HT1080 (cell line): ENCODE results near the gene ADAMTS6. TPM values are rescaled to one million over a fixed set of nuclear protein-coding genes. Genes with fewer than 3 reads are reported as not detected.
A peak's percentile ranks its signal among the peaks of the same experiment; 100 is the strongest.

ENCODE experiments used
- DNase-seq: peaks from one replicate; pipeline ENCODE4 v3.0.0-alpha.2; 2015; ENCODE audit warnings: low read depth
- total RNA-seq: library from RNA; depleted of rRNA; stranded (reverse); fragments of >200 nt; shearing (Covaris generic); gene quantifications from 2 replicates; pipeline ENCODE4 v1.2.3, GENCODE V29; 2014

The ADAMTS6 gene
- total RNA-seq, 1 experiment from 2014 or later, result 30.1 TPM

DNA sequence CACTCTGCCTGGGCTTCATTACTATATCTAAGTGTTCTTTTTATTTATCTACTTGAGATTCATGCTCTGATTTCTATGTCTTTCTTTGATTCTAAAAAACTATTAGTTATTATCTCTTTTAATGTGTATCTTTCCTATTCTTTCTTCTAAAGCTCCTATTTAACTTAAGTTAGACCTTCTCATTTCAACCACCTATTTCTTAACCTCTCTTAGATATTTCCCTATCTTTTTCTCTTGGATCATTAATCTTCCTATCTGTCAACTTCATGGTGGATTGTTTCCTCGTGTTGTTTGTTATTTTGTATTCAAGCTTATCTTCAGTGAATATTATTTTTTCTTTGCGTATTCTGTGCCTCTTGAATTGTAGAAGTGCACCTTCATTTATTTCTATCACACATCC lies 202.1 kb downstream of the ADAMTS6 start:
- DNase-seq, result no peak

- DNase-seq, result no peak
Measured at GRCh38 chr5:65276178-65276890, 205.4 kb downstream of the ADAMTS6 start.

DNA sequence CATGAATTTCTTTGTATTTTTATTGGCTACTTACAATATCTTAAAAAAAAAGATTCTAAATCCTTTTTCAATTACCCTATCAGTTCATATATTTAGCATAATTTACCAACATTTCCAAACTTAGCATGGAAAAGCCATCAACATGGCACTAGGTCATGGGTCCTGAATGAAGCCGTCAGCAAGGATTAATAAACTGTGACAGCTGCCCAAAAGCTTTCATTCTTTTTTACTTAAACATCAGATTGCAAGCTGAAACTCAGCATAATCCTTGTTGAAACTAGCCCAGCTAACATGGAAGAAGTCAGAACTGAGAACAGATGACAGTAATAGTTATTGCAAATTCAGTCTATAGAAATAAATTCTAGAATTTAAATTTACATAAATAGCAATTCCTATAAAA lies 209.8 kb downstream of the ADAMTS6 start:
- no peak for DNase-seq

- no peak for DNase-seq
Measured at GRCh38 chr5:65268525-65268924, 213.2 kb downstream of the ADAMTS6 start.

- DNase-seq, result no peak
Measured at GRCh38 chr5:65264420-65264819, 217.3 kb downstream of the ADAMTS6 start.

DNA sequence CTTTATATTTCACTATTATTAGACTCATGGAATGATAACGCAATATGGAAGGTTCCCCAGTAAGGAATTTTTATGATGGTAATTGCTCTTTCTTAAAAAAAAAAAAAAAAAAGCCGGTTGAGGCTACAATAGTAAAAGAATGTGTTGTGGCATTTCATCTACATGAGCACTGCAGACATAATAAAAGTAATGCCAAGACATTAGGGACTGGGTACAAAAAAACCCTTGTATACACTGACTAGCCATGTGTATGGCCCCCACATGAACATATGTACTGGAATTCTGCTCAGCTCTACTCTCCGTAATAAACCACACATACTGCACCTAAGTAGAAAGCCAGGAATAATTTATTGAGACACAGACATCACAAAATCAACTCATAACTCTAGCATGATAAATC lies 218.4 kb downstream of the ADAMTS6 start:
- DNase-seq, result no peak

DNA sequence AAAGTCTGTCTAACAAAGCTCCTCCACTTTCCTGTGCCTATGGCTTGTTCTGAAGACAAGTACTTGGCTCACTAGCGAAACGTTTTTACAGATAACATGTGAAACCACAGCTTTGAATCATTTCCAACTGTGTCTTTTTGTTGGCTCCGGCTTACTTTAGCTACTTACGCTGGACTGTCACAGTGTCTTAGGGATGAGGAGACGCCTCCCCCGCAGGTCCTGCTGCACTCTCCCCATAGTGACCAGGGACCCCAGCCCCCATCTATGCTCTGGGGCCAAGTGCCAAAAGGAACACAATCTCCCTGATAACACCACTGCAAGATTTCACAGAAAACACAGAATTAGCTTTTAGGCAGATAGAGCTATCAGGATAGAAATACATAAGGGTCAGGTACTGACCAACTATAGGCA lies 219.1 kb downstream of the ADAMTS6 start:
- peak; percentile 32 for DNase-seq

DNA sequence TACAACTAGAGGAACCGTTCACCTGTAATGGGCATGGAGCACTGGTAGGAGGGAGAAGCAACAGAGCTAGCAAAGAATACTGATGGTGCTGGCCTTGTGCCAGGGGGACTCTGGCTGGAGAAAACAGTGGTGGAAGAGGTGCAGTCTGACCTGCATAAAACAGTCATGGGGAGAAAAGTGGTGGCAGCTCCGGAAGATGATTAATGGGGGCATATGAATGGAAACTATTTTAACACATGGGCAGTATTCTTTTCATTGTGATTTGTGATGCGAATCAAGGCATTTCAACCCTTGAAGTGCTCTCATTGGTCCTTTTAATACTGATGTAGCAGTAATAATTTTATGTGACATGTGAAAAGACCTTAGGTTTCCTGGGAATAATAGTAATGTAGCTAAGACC lies 219.6 kb downstream of the ADAMTS6 start:
- peak; percentile 2 for DNase-seq

DNA sequence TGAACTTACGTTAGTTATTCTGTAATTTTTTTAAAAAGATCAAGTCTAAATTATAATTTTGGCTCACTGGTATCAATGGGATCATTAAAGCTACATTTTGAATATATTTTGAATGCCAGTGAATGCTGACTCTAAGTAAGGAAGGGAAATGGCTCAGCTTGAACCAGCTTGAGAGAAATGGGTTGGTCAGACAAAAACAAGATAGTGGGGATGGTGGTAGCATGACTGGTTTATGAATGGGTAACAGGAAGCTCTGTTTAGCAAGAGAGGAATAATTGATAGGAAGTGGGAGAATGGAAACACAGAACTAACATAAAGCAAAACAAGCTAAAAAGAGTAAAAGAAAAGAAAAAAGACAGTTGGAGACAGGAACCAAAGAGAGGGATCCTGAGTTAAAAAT lies 220.2 kb downstream of the ADAMTS6 start:
- DNase-seq, result peak; percentile 6

GRCh38 chr5:65255294-65255693 lies 226.4 kb downstream of the ADAMTS6 start:
- no peak for DNase-seq

DNA sequence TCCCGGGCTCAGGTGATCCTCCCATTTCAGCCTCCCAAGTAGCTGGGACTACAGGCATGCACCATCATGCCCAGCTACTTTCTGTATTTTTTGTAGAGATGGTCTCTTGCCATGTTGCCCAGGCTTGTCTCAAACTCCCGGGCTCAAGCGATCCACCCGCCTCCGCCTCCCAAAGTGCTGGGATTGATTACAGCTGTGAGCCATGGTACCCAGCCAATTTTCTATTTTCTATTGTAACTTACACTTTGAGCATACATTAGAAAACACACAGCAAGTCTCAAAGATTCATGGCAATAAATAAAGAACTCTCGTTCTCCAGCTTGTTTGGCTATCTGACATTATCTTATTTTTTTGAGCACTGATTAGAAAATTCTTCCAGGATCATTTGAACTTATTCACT lies 228.7 kb downstream of the ADAMTS6 start:
- no peak for DNase-seq

- DNase-seq, result no peak
Measured at GRCh38 chr5:65248896-65249295, 232.8 kb downstream of the ADAMTS6 start.

DNA sequence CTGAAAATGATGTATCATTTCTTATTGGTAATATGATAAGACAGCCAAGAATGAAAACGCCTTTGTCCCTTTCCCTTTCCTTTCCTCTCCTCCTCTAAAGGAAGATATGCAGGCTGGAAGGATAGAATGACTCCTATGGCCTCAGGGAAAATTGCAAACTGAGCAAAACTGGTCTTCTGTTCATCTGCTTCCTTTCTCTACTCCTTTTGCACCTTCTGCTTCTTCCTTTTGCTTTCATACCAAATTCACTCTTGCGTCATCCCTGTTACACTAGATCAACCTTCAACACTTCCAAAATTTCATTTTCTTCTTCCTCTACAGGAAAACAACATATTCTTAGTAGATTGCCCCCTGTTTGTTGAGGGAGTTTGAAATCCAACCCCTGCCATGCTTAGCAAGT lies 234.1 kb downstream of the ADAMTS6 start:
- no peak for DNase-seq

DNA sequence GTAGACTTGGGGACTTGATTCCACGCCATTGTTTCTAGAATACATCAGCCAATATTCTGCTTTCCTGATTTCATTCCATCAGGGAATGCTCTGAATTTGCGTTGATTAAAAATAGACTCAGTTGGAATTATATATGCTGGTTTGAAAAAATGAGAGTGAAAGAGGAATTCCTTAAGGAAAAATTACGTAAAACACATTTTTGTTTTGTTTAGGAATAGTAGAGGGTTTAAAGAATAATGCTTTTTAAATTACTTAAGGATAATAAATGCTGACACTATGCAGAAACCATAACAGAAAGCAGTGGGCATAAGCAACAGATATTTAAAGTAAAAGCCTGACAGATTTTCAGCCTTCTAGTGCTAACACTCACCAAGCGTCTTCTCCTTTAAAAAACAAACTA lies 235.0 kb downstream of the ADAMTS6 start:
- no peak for DNase-seq

GRCh38 chr5:65244031-65244430 lies 237.7 kb downstream of the ADAMTS6 start:
- DNase-seq, result no peak

DNA sequence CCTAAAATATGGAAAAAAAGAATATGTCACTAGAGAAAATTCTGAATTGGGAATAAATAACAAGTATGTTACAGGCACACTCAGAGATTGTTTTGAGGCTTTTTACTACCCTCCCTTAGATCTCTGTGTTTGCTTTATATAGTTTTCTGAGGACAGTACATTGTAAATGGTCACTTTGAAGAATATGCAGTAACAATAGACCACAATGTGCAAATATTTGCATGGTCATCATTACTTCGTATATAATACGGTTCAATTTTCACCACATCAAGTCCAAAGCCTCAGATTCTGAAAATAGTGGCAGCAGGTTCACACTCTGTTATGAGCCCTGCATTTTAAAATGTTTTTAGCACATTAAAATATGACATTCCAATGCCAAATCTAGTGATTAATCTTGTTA lies 238.6 kb downstream of the ADAMTS6 start:
- no peak for DNase-seq

GRCh38 chr5:65229841-65230240 lies 251.9 kb downstream of the ADAMTS6 start:
- DNase-seq, result no peak

DNA sequence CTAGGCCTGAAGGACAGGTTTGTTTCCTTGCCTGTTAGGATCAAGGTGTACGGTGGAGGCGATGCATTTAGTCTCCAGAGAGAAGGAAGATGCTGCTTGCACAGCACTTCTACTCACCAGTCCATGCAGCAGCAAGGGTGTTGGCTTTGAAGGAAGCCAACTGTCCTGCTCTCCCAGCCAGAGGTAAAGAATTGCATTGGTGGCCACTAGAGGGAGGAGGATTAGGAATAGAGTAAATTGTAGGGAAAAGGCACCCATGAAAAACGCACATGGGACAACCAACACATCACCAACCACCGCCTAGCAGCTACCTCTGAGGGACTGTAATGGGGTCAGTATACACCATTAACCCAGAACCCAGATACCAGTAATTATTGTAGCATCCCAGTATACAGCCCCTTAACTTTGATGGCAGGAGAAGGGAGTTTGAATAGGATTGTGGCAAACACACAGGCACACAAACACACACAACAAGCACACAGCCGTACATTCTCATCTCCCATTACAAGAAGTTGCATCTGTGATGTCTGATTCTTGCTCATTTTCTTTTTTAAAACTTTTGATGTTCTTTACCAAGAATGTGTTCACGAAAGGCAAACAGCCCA lies 267.7 kb downstream of the ADAMTS6 start:
- DNase-seq, result peak; percentile 40

GRCh38 chr5:65209341-65209740 lies 272.4 kb downstream of the ADAMTS6 start:
- peak; percentile 95 for DNase-seq

DNA sequence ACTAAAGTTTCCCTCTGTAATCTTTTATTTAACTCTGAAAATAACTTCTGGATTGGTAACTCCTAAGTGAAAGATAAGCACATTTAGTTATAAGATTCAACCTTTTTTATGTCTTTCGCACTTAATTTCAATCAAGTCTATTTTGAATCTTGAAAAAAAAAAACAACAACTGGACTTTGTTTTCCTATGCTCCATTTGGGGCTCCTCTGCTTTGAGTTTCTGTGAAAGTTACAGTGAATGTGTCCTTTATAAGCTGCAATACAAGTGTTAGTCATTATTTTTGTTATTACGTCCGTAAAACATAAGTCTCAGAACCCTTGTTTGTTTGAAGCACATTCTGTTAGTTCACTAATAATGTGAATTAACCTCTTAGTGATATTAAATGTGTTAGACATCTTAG lies 276.8 kb downstream of the ADAMTS6 start:
- DNase-seq, result no peak

DNA sequence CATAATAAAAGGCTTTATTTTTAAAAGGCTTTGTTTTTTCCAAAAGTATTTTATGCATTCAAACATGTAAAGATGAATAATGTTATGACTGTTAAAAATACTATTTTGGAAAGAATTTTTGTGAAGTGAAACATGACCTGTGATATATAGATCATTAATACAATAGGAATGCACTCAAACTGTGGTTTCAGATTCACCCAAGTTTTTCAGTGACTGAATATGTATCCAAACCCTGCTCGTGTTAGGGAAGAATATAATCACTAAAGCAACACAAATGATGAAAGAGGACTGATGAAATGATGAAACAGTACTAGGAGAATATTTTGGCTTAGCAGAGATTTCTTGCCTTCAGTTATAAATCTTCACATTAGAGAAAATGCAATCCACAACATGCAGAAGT lies 278.0 kb downstream of the ADAMTS6 start:
- DNase-seq, result peak; percentile 88

- DNase-seq, result peak; percentile 59
Measured at GRCh38 chr5:65199993-65200675, 281.6 kb downstream of the ADAMTS6 start.
